Measurements from ENCODE around the gene MAPKAPK5. TPM values are rescaled to one million over a fixed set of nuclear protein-coding genes. Genes with fewer than 3 reads are reported as not detected.
"Not testable (repeated sequence)": the region's sequence is repeated elsewhere in the genome, so short reads cannot be mapped to it uniquely, and the experiment has no call there.

The MAPKAPK5 gene
- total RNA-seq, 4 donors from 2014 or later: 73.5 to 768 (median 90.1) TPM

DNA sequence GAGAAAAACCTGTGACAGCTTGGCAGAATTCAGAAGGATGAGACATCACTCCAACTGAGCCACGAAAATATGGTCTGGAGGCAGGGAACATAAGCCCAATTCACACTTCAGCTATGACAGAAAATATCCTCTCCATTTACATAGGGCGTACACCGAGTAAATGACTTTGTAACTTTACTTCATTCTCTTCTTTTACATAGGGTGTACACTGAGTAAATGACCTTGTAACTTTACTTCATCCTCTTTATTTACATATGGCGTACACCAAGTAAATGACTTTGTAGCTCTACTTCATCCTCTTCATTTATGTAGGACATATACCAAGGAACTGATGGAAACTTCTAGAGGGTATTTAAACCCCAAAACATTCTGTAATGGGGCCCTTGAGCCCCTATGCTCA lies 14.1 kb upstream of the MAPKAPK5 start:
- WGBS, 2 donors (ENCODE audit: low coverage in 1 of 2): 78 to 92% methylated on average over 3 to 4 of the region's 4 CpGs
- Histone ChIP-seq H3K27me3 (no peaks in the 10 kb centered on the region), H3K4me3 (no peak overlapping the region), H3K27ac (peak overlapping the region in 2 of 4 donors; percentile 6 to 56), H3K36me3 (no peaks in the 10 kb centered on the region), H3K9me3 (no peaks in the 10 kb centered on the region), H3K4me1 (peaks cover 0 to 22% (median 15%) of the 10 kb centered on the region in 4 donors)
- in situ Hi-C loops (cut with MboI; ENCODE audit: low pct_ligation_motif_present in 1 of 4, low pct_unique_long_range_greater_than_20kb in 1 of 4, low sequenced_read_pairs in 3 of 4): no loop called here
- TF ChIP-seq POLR2AphosphoS5 (IDR thresholded peaks at IDR 0.05) (no peak), EP300 (IDR thresholded peaks at IDR 0.05; ENCODE audit: low read depth) (no peak), POLR2A (IDR thresholded peaks at IDR 0.05) (no peak), CTCF (IDR thresholded peaks at IDR 0.05) (no peak)
- intact Hi-C loops (cut with DNase I; ENCODE audit: low total_unique reads): no loop called here
- no peak for DNase-seq

- DNase-seq: no peak
- intact Hi-C loops (cut with DNase I; ENCODE audit: low total_unique reads): no loop called here
- WGBS, 2 donors (ENCODE audit: low coverage in 1 of 2): 88% methylated on average over 8 of the region's 8 CpGs; no CpG with 5 or more reads in 1 of the 2 donors
- TF ChIP-seq POLR2AphosphoS5 (IDR thresholded peaks at IDR 0.05) (no peak), CTCF (IDR thresholded peaks at IDR 0.05) (no peak), EP300 (IDR thresholded peaks at IDR 0.05; ENCODE audit: low read depth) (no peak), POLR2A (IDR thresholded peaks at IDR 0.05) (no peak)
- H3K27me3 ChIP-seq: no peaks in the 10 kb centered on the region
- peak overlapping the region in 1 of 4 donors; percentile 56 for H3K27ac ChIP-seq
- in situ Hi-C loops (cut with MboI; ENCODE audit: low pct_ligation_motif_present in 1 of 4, low pct_unique_long_range_greater_than_20kb in 1 of 4, low sequenced_read_pairs in 3 of 4): no loop called here
- peaks cover 0 to 17% (median 10%) of the 10 kb centered on the region in 4 donors for H3K4me1 ChIP-seq
- no peaks in the 10 kb centered on the region for H3K36me3 ChIP-seq
- no peaks in the 10 kb centered on the region for H3K9me3 ChIP-seq
- H3K4me3 ChIP-seq: no peak overlapping the region
Measured at GRCh38 chr12:111828338-111828979, 13.6 kb upstream of the MAPKAPK5 start.

DNA sequence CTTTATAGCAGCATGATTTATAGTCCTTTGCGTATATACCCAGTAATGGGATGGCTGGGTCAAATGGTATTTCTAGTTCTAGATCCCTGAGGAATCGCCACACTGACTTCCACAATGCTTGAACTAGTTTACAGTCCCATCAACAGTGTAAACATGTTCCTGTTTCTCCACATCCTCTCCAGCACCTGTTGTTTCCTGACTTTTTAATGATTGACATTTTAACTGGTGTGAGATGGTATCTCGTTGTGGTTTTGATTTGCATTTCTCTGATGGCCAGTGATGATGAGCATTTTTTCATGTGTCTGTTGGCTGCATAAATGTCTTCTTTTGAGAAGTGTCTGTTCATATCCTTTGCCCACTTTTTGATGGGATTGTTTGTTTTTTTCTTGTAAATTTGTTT lies 12.4 kb upstream of the MAPKAPK5 start:
- DNase-seq; H3K4me3 ChIP-seq; H3K27ac ChIP-seq; H3K4me1 ChIP-seq; intact Hi-C loops (cut with DNase I; ENCODE audit: low total_unique reads); H3K36me3 ChIP-seq; H3K27me3 ChIP-seq; in situ Hi-C loops (cut with MboI; ENCODE audit: low pct_ligation_motif_present in 1 of 4, low pct_unique_long_range_greater_than_20kb in 1 of 4, low sequenced_read_pairs in 3 of 4); H3K9me3 ChIP-seq: not testable (repeated sequence)
- WGBS, 2 donors (ENCODE audit: low coverage in 1 of 2): 70% methylated on average over 3 of the region's 3 CpGs; no CpG with 5 or more reads in 1 of the 2 donors

- Histone ChIP-seq H3K4me3 (peak overlapping the region in 3 of 4 donors; percentile 1 to 16 (median 2)), H3K27ac (peak overlapping the region; percentile 60 to 73 (median 68))
- H3K36me3 ChIP-seq; in situ Hi-C loops (cut with MboI; ENCODE audit: low pct_ligation_motif_present in 1 of 4, low pct_unique_long_range_greater_than_20kb in 1 of 4, low sequenced_read_pairs in 3 of 4); H3K4me1 ChIP-seq; H3K27me3 ChIP-seq; intact Hi-C loops (cut with DNase I; ENCODE audit: low total_unique reads); H3K9me3 ChIP-seq: not testable (repeated sequence)
- 52 to 57% methylated on average over 4 to 20 of the region's 22 CpGs for WGBS, 2 donors (ENCODE audit: low coverage in 1 of 2)
- DNase-seq: peak; percentile 56
Measured at GRCh38 chr12:111834740-111835386, 7.2 kb upstream of the MAPKAPK5 start.

- H3K27me3 ChIP-seq; H3K9me3 ChIP-seq; H3K36me3 ChIP-seq; H3K4me3 ChIP-seq; intact Hi-C loops (cut with DNase I; ENCODE audit: low total_unique reads); DNase-seq; in situ Hi-C loops (cut with MboI; ENCODE audit: low pct_ligation_motif_present in 1 of 4, low pct_unique_long_range_greater_than_20kb in 1 of 4, low sequenced_read_pairs in 3 of 4): not testable (repeated sequence)
- H3K27ac ChIP-seq: peak overlapping the region; percentile 60 to 73 (median 68)
- peaks cover 6 to 16% (median 7%) of the 10 kb centered on the region in 4 donors for H3K4me1 ChIP-seq
- WGBS, 2 donors (ENCODE audit: low coverage in 1 of 2): 92% methylated on average over 16 of the region's 28 CpGs; no CpG with 5 or more reads in 1 of the 2 donors
Measured at GRCh38 chr12:111835531-111836181, 6.4 kb upstream of the MAPKAPK5 start.

Data from transverse colon (tissue), 4 donors.